ENCODE results near the gene NFX1. TPM values are rescaled to one million over a fixed set of nuclear protein-coding genes. Genes with fewer than 3 reads are reported as not detected.
"Not testable (repeated sequence)": the region's sequence is repeated elsewhere in the genome, so short reads cannot be mapped to it uniquely, and the experiment has no call there.

NFX1 gene
- total RNA-seq, 2 experiments from 2014 or later, result 47.4 to 48.2 TPM

GRCh38 chr9:33300546-33300945 lies 10.2 kb downstream of the NFX1 start:
- DNase-seq, result no peak
- Mint-ChIP-seq H3K4me3 (no peak overlapping the region), H3K4me1 (peaks cover 34% of the 10 kb centered on the region), H3K27me3 (no peaks in the 10 kb centered on the region), H3K9me3 (no peaks in the 10 kb centered on the region), H3K27ac (no peak overlapping the region), H3K36me3 (peaks cover 29% of the 10 kb centered on the region)
- POLR2A ChIA-PET, result interaction anchor here (1.5 kb wide), 2 partner anchors 10 to 275 kb away, joined by 4 to 5 read pairs; partner anchors contain the start of genes DNAJA1 and NFX1
- ATAC-seq (ENCODE audit: low read depth), result no peak

DNA sequence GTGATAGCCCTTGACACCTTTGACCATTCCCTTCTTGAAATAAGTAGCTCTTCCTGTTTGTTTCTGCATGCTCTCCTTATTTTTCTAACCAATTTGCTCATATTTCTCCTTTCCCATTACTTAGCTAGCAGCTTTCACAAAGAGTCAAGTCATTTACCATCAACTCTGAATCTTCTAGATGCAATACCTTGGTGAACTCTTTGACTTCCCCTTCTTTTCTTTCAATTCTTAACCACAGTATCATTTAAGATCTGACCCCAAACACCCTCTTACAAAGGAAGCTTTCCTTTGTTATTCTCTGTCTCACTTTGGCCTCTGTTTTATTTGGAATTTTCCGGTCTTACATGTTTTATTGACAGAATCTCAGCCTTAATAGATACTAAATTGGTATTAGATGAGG lies 14.0 kb downstream of the NFX1 start:
- POLR2A ChIA-PET, result no interaction called here
- H3K36me3 Mint-ChIP-seq, result peaks cover 23% of the 10 kb centered on the region
- H3K27me3 Mint-ChIP-seq, result no peaks in the 10 kb centered on the region
- ATAC-seq (ENCODE audit: low read depth), result no peak
- no peaks in the 10 kb centered on the region for H3K9me3 Mint-ChIP-seq
- peaks cover 6% of the 10 kb centered on the region for H3K4me1 Mint-ChIP-seq
- H3K4me3 Mint-ChIP-seq, result no peak overlapping the region
- no peak for DNase-seq
- no peak overlapping the region for H3K27ac Mint-ChIP-seq

DNA sequence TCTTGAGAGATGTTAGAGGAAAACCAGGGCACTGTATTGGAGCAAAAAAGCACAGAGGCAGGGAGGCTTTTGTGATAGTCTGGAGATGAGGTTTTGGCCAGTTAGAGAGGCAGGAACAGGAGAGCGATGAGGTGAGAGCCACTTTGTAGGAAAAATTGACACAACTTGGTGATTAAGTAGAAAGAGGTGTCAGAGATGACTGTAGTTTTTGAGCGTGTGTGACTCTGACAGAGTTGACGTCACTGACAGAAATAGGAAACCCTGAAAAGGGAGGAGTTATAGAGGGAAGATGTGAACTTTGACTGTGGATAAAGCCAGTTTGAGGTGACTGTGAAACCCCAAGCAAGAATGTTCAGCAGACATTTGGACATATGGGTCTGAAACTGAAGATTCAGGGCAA lies 15.7 kb downstream of the NFX1 start:
- ATAC-seq (ENCODE audit: low read depth) (peak; percentile 42), DNase-seq (no peak)
- POLR2A ChIA-PET, result interaction anchor here (0.7 kb wide), 1 partner anchor 15 kb away, joined by 3 read pairs; no protein-coding TSS in a partner anchor
- H3K4me3 Mint-ChIP-seq, result no peak overlapping the region
- no peaks in the 10 kb centered on the region for H3K27me3 Mint-ChIP-seq
- no peak overlapping the region for H3K27ac Mint-ChIP-seq
- peaks cover 5% of the 10 kb centered on the region for H3K4me1 Mint-ChIP-seq
- peaks cover 21% of the 10 kb centered on the region for H3K36me3 Mint-ChIP-seq
- H3K9me3 Mint-ChIP-seq, result no peaks in the 10 kb centered on the region

- H3K36me3 Mint-ChIP-seq, result peaks cover 22% of the 10 kb centered on the region
- H3K27ac Mint-ChIP-seq, result no peak overlapping the region
- peaks cover 5% of the 10 kb centered on the region for H3K4me1 Mint-ChIP-seq
- POLR2A ChIA-PET, result no interaction called here
- H3K9me3 Mint-ChIP-seq, result no peaks in the 10 kb centered on the region
- ATAC-seq (ENCODE audit: low read depth) (no peak), DNase-seq (no peak)
- H3K27me3 Mint-ChIP-seq, result no peaks in the 10 kb centered on the region
- H3K4me3 Mint-ChIP-seq, result no peak overlapping the region
These were observed 16.8 kb downstream of the NFX1 start for GRCh38 chr9:33307067-33307466.

- POLR2A ChIA-PET, result no interaction called here
These were observed 19.6 kb downstream of the NFX1 start for GRCh38 chr9:33309903-33310302.

DNA sequence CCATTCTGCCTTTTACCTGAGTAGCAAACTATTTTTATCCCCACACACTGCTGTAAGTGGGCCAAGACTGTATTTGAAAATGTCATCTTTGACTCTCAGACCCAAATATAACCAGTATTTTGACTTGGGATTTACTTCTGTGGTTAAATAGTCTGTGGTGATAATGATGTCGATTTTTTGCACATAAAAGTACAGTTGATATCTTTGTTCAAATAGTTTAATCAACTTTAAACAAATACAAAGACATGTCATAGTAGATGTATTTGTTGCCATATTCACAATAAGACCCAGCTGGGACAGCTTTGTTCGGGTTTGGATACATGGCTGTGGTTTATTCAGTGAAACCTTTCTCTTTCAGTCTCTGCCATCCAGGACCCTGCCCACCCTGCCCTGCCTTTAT lies 20.4 kb downstream of the NFX1 start:
- peaks cover 20% of the 10 kb centered on the region for H3K36me3 Mint-ChIP-seq
- H3K27me3 Mint-ChIP-seq, result no peaks in the 10 kb centered on the region
- POLR2A ChIA-PET, result no interaction called here
- H3K4me3 Mint-ChIP-seq, result no peak overlapping the region
- no peaks in the 10 kb centered on the region for H3K9me3 Mint-ChIP-seq
- ATAC-seq (ENCODE audit: low read depth) (no peak), DNase-seq (no peak)
- no peak overlapping the region for H3K27ac Mint-ChIP-seq
- H3K4me1 Mint-ChIP-seq, result peaks cover 4% of the 10 kb centered on the region

More at GRCh38 chr9:33309903-33310302, 19.6 kb downstream of the NFX1 start:
- peaks cover 3% of the 10 kb centered on the region for H3K4me1 Mint-ChIP-seq
- DNase-seq (no peak), ATAC-seq (ENCODE audit: low read depth) (no peak)
- no peaks in the 10 kb centered on the region for H3K9me3 Mint-ChIP-seq
- H3K4me3 Mint-ChIP-seq, result no peak overlapping the region
- H3K36me3 Mint-ChIP-seq, result peaks cover 20% of the 10 kb centered on the region
- H3K27me3 Mint-ChIP-seq, result no peaks in the 10 kb centered on the region
- no peak overlapping the region for H3K27ac Mint-ChIP-seq

DNA sequence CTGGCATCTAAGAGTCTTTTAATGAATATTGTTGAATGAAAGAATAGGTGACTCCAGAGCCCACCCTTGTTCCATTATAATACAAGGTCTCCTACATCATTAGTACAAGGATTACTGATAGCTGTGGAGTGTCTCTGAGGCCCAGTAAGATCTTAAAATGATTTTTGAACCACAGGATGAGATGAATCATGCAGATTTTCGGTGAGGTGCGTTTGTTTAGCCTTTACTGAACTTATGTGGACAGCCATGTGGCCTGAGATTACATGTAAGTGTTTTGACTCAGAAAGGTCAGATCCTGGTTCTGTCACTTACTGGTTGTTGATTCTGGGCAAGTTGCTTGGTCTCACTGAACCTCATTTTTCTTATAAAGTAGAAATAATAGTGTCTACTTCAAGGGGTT lies 21.6 kb downstream of the NFX1 start:
- no peak for DNase-seq
- H3K27me3 Mint-ChIP-seq, result no peaks in the 10 kb centered on the region
- H3K36me3 Mint-ChIP-seq, result peaks cover 23% of the 10 kb centered on the region
- POLR2A ChIA-PET, result interaction anchor here (0.6 kb wide), 1 partner anchor 14 kb away, joined by 4 read pairs; no protein-coding TSS in a partner anchor
- no peak overlapping the region for H3K27ac Mint-ChIP-seq
- no peaks in the 10 kb centered on the region for H3K9me3 Mint-ChIP-seq
- H3K4me1 Mint-ChIP-seq, result peaks cover 4% of the 10 kb centered on the region
- ATAC-seq (ENCODE audit: low read depth), result no peak
- no peak overlapping the region for H3K4me3 Mint-ChIP-seq

DNA sequence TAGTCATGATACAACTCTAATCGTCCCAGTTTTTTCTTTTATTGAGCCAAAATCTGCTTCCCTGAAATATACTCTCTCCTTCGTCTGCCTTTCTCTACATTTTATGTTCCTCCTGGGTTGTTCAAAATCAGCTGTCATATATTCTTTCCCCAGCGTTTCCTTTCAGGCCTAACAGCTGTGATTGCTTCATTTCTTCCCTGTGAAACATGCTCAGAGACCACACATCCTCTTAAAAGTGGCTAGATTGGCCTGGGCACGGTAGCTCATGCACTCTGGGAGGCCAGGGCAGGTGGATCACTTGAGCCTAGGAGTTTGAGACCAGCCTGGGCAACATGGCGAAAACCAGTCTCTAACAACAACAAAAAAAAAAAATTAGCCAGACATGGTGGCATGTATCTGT lies 25.1 kb downstream of the NFX1 start:
- H3K27ac Mint-ChIP-seq, result no peak overlapping the region
- POLR2A ChIA-PET, result interaction anchor here (0.6 to 0.7 kb wide), 2 partner anchors 39 to 605 kb away, joined by 3 read pairs; no protein-coding TSS in a partner anchor
- no peaks in the 10 kb centered on the region for H3K27me3 Mint-ChIP-seq
- peaks cover 27% of the 10 kb centered on the region for H3K36me3 Mint-ChIP-seq
- H3K4me1 Mint-ChIP-seq, result peaks cover 3% of the 10 kb centered on the region
- H3K9me3 Mint-ChIP-seq, result no peaks in the 10 kb centered on the region
- no peak overlapping the region for H3K4me3 Mint-ChIP-seq
- no peak for ATAC-seq (ENCODE audit: low read depth)
- no peak for DNase-seq

DNA sequence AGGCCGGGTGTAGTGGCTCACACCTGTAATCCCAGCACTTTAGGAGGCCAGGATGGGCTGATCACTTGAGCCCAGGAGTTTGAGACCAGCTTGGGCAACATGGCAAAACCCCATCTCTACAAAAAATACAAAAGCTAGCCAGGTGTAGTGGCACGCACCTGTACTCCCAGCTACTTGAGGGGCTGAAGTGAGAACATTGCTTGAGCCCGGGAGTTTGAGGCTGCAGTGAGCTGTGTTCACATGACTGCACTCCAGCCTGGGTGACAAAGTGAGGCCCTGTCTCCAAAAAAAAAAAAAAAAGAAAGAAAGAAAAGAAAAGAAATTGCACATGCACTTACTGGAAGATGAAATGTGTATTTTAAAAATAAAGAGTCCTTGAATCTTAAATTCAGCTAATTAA lies 26.8 kb downstream of the NFX1 start:
- H3K36me3 Mint-ChIP-seq, result peaks cover 34% of the 10 kb centered on the region
- H3K27ac Mint-ChIP-seq; H3K4me3 Mint-ChIP-seq; DNase-seq; ATAC-seq (ENCODE audit: low read depth); H3K27me3 Mint-ChIP-seq; H3K9me3 Mint-ChIP-seq; H3K4me1 Mint-ChIP-seq: not testable (repeated sequence)
- POLR2A ChIA-PET, result interaction anchor here (0.8 to 1.5 kb wide), 2 partner anchors 27 to 52 kb away, joined by 3 to 5 read pairs; partner anchors contain the start of genes BAG1, CHMP5 and NFX1

- no peaks in the 10 kb centered on the region for H3K9me3 Mint-ChIP-seq
- no peak overlapping the region for H3K27ac Mint-ChIP-seq
- H3K27me3 Mint-ChIP-seq, result no peaks in the 10 kb centered on the region
- no peak overlapping the region for H3K4me3 Mint-ChIP-seq
- POLR2A ChIA-PET, result no interaction called here
- H3K36me3 Mint-ChIP-seq, result peaks cover 39% of the 10 kb centered on the region
- ATAC-seq (ENCODE audit: low read depth) (no peak), DNase-seq (no peak)
- H3K4me1 Mint-ChIP-seq, result peaks cover 2% of the 10 kb centered on the region
These were observed 27.9 kb downstream of the NFX1 start for GRCh38 chr9:33318225-33318624.

GRCh38 chr9:33318781-33319180 lies 28.5 kb downstream of the NFX1 start:
- H3K4me1 Mint-ChIP-seq, result peaks cover 2% of the 10 kb centered on the region
- H3K27me3 Mint-ChIP-seq, result no peaks in the 10 kb centered on the region
- ATAC-seq (ENCODE audit: low read depth) (no peak), DNase-seq (no peak)
- POLR2A ChIA-PET, result no interaction called here
- H3K9me3 Mint-ChIP-seq, result no peaks in the 10 kb centered on the region
- no peak overlapping the region for H3K4me3 Mint-ChIP-seq
- no peak overlapping the region for H3K27ac Mint-ChIP-seq
- peaks cover 39% of the 10 kb centered on the region for H3K36me3 Mint-ChIP-seq

DNA sequence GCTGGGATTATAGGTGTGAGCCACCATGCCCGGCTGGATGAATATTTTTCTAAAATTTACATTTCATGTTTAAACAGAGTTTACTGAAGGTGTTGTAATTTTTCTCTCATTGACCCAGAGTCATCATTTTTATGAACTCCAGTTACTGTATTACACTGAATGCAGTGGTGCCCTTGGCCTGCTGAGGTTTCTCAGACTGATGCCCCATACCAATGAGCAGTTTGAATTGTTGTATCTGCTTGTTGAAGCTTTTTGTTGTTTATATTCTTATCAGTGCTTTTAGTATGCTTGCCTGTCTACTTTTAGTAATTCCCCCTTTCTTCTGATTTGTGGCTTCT lies 29.9 kb downstream of the NFX1 start:
- Mint-ChIP-seq H3K36me3 (peaks cover 44% of the 10 kb centered on the region), H3K4me1 (peaks cover 2% of the 10 kb centered on the region), H3K27ac (no peak overlapping the region), H3K4me3 (no peak overlapping the region), H3K27me3 (no peaks in the 10 kb centered on the region), H3K9me3 (no peaks in the 10 kb centered on the region)
- POLR2A ChIA-PET, result interaction anchor here (0.9 kb wide), 1 partner anchor 14 kb away, joined by 3 read pairs; no protein-coding TSS in a partner anchor
- ATAC-seq (ENCODE audit: low read depth) (no peak), DNase-seq (no peak)

- Mint-ChIP-seq H3K27me3 (no peaks in the 10 kb centered on the region), H3K9me3 (no peaks in the 10 kb centered on the region), H3K36me3 (peaks cover 46% of the 10 kb centered on the region), H3K4me3 (no peak overlapping the region), H3K27ac (no peak overlapping the region), H3K4me1 (no peaks in the 10 kb centered on the region)
- DNase-seq, result no peak
- no peak for ATAC-seq (ENCODE audit: low read depth)
- POLR2A ChIA-PET, result interaction anchor here (0.6 to 0.9 kb wide), 2 partner anchors 15 to 226 kb away, joined by 3 read pairs; no protein-coding TSS in a partner anchor
These were observed 30.4 kb downstream of the NFX1 start for GRCh38 chr9:33320568-33321261.

GRCh38 chr9:33329117-33329563 lies 38.8 kb downstream of the NFX1 start:
- ATAC-seq (ENCODE audit: low read depth), result no peak
- no peak overlapping the region for H3K27ac Mint-ChIP-seq
- H3K9me3 Mint-ChIP-seq, result no peaks in the 10 kb centered on the region
- H3K27me3 Mint-ChIP-seq, result no peaks in the 10 kb centered on the region
- no peak overlapping the region for H3K4me3 Mint-ChIP-seq
- POLR2A ChIA-PET, result no interaction called here
- no peak for DNase-seq
- peaks cover 41% of the 10 kb centered on the region for H3K36me3 Mint-ChIP-seq
- H3K4me1 Mint-ChIP-seq, result peaks cover 2% of the 10 kb centered on the region
